IPS-11a (cell line): ENCODE data around the gene RPL12.
A peak's percentile ranks its signal among the peaks of the same experiment; 100 is the strongest.

Source experiments
- H3K4me3 ChIP-seq: one replicate; pipeline ENCODE4 v1.5.1; 2013; ENCODE audit warnings: low read depth, low read length, control low read depth

Gene RPL12

DNA sequence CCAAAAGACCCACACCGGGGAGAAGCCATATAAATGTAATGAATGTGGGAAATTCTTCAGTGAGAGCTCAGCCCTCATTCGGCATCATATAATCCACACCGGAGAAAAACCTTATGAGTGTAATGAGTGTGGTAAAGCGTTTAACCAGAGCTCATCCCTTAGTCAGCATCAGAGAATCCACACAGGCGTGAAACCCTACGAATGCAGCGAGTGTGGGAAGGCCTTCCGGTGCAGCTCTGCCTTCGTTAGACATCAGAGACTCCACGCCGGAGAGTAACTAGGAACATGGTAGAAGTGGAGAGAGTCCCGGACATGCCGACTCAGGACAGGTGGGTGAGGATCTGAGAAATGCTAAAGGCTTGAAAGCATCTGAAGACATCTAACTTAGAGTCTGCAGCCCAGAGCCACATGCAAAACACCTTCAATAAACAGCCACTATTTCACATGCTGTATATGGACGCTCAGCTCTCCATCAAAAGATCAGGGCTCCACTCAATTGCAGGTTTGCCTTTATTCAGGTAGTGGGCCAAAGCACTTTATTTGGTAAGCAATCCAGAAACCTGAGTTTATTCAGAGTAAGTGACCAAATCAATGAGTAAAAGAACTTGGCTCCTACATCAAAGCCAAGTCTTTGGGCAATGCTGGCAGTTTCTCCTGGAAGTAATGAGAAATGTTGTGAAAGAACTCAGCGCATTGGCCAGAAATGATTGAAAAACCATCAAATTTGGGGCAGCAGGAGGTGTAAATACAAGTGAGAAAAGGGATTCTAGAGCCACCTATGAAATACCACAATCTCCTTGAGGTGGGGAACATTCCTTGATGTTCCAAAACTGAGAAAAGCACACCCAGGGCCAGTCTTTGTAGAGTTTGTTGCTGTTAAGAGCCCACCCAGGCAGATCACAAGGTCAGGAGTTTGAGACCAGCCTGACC lies 6.0 kb downstream of the RPL12 start:
- H3K4me3 ChIP-seq, result no peak overlapping the region

DNA sequence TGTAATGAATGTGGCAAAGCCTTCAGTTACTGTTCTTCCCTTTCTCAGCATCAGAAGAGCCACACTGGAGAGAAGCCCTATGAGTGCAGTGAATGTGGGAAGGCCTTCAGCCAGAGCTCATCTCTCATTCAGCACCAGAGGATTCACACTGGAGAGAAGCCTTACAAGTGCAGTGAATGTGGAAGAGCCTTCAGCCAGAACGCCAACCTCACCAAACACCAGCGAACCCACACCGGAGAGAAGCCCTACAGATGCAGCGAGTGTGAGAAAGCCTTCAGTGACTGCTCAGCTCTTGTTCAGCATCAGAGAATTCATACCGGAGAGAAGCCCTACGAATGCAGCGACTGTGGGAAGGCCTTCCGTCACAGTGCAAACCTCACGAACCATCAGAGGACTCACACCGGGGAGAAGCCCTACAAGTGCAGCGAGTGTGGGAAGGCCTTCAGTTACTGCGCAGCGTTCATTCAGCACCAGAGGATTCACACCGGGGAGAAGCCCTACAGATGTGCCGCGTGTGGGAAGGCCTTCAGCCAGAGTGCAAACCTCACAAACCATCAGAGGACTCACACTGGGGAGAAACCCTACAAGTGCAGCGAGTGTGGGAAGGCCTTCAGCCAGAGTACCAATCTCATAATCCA lies 6.8 kb downstream of the RPL12 start:
- no peak overlapping the region for H3K4me3 ChIP-seq

GRCh38 chr9:127438394-127438793 lies 12.8 kb downstream of the RPL12 start:
- no peak overlapping the region for H3K4me3 ChIP-seq

GRCh38 chr9:127437497-127438264 lies 13.5 kb downstream of the RPL12 start:
- H3K4me3 ChIP-seq, result no peak overlapping the region

DNA sequence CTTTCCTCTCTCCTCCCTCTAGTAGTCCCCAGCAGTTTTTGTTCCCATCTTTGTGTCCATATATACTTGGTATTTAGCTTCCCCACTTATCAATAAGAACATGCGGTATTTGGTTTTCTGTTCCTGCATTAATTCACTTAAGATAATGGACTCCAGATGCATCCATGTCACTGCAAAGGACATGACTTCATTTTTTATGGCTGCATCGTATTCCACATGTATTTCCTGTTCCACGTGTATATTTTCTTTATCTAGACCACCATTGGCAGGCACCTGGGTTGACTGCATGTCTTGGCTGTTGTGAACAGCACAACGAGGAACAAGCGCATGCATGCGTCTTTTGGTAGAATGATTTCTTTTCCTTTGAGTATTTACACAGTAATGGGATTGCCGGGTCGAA lies 20.8 kb downstream of the RPL12 start:
- H3K4me3 ChIP-seq, result no peak overlapping the region

- H3K4me3 ChIP-seq, result no peak overlapping the region
Observed at GRCh38 chr9:127428348-127428747, 22.9 kb downstream of the RPL12 start.

DNA sequence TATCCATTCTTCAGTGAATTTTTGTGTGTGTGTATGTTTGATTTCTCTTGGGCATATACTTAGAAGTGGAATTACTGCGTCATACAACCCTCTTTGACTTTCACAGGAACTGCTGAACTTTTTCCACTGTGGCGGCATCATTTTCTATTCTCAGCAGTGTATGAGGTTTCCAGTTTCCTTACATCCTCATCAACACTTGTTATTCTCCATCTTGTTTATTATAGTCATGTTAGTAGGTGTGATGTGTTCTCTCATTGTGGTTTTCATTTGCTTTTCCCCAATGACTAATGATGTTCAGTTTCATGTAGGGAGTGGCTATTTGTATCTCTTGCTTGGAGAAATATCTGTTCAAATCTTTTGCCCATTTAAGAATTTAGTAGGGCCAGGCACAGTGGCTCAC lies 24.4 kb downstream of the RPL12 start:
- H3K4me3 ChIP-seq, result no peak overlapping the region

GRCh38 chr9:127424676-127424999 lies 26.6 kb downstream of the RPL12 start:
- H3K4me3 ChIP-seq, result peak overlapping the region; percentile 61

DNA sequence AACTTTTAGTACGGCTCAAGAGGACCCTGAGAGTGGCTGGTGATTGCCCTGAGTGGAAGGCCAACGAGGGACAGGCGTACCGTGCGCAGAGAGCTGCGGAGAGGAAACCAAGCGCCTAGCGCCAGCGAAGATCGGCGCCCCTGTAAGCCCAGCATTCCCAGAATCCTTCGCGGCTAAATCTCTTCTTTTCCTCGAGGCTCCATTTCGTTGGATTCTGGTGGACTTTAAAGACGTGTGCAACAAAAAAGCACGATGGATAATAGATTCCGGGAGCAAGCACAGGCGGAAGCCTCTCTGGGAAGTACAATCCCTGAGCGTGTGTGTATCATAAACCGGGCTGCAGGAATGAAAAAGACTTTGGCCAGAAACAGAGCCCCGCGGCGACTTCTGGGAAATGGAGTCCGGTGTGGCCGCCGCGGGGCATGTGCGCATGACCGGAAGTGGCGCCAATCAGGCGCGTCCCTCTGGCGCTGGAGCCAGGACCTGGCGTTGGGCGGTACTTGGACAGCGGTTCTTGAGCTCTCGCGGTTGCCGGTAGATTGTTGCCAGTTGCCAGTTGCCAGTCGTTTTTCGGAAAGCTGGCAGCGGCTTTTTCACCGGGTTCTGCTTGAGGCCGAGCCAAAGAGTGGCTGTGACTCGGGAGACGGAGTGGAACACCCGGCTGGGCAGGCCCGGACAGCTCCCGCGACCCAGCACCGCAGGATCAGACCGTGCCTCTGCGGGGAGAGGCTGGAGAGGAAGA lies 27.1 kb downstream of the RPL12 start, which contains the start of gene ZNF79:
Gene ZNF79 (plus strand): TSS at position 449 of the 742 bp plus-strand sequence. CDS start 406 bp downstream, outside the sequence.
- H3K4me3 ChIP-seq, result peak within 1 kb of the TSS; percentile 61

- H3K4me3 ChIP-seq, result peak overlapping the region; percentile 61
Observed at GRCh38 chr9:127423476-127423933, 27.7 kb downstream of the RPL12 start.

DNA sequence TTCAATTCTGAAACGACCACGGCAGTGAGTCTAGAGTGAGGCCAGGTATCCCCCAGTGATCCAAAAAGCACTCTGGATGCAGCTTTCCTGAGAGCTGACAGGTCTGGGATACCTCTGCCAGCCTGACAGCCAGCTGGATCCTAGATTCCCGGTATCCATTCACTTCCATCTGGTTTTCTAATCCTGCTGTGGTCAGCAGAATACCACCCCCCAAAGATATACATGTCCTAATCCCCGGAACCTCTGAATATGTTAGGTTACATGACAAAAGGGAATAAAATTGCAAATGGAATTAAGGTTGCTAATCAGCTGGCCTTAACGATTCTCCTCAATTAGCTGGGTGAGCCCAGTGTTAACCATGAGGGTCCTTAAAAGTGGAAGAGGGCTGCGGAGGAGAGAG lies 28.4 kb downstream of the RPL12 start:
- peak overlapping the region; percentile 61 for H3K4me3 ChIP-seq

- no peak overlapping the region for H3K4me3 ChIP-seq
Observed at GRCh38 chr9:127422133-127422782, 28.9 kb downstream of the RPL12 start.

DNA sequence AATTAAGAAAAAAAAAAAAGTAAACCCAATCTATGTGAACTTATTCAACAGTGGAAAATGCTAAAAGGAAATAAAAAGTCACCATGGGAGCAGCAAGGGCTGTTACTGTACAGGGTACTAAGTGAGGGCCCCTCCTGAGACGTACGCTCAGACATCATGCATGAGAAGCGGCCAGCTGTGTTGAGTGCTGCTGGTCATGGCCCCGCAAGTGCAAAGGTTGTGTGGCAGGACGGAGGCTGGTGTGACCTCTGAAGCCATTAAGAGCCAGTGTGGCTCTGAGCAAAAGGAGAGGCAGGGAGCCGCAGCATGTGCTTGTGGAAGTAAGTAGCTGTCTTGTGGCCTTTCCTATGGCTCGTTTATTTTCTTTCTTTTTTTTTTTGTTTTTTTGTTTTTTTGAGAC lies 30.1 kb downstream of the RPL12 start:
- H3K4me3 ChIP-seq, result no peak overlapping the region

DNA sequence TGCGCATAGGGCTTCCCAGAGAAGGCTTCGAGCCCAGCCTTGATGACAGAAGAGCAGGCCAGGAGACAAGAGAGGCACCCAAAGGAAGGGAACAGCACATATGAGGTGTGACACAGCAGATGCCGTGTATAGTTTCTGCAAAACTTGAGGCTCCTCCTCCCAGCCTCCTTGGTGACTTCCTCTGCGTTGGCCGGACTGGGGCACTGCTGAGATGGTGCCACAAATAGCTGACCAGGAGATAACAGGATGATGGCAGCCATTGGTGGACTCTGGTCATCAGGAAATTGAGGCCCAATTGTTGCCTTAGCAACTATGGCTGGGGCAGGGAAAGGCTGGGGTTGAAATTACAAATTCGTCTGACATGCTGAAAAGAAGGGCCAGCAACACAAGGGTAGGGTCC lies 31.9 kb downstream of the RPL12 start:
- H3K4me3 ChIP-seq, result no peak overlapping the region

GRCh38 chr9:127418037-127418471 lies 33.2 kb downstream of the RPL12 start:
- no peak overlapping the region for H3K4me3 ChIP-seq

GRCh38 chr9:127417131-127418036 lies 33.8 kb downstream of the RPL12 start:
- no peak overlapping the region for H3K4me3 ChIP-seq

- no peak overlapping the region for H3K4me3 ChIP-seq
Observed at GRCh38 chr9:127415657-127416056, 35.5 kb downstream of the RPL12 start.

DNA sequence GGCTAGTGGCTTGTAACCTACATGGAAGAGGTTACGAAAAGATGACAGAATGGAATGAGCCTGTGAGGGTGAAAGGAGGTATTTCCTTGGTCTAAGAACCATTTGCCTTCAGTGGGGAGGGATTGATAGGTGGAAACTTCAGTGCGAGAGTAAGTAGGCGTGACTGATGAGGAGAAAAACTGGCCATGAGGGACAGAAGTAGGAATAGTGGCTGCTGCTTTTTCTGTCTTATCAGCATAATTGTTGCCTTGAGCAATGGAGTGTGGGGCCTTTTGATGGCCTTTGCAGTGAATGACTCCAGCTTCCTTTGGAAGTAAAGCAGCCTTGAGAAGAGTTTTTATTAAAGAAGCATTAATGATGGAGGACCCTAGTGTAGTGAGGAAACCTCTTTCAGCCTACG lies 36.1 kb downstream of the RPL12 start:
- H3K4me3 ChIP-seq, result no peak overlapping the region

DNA sequence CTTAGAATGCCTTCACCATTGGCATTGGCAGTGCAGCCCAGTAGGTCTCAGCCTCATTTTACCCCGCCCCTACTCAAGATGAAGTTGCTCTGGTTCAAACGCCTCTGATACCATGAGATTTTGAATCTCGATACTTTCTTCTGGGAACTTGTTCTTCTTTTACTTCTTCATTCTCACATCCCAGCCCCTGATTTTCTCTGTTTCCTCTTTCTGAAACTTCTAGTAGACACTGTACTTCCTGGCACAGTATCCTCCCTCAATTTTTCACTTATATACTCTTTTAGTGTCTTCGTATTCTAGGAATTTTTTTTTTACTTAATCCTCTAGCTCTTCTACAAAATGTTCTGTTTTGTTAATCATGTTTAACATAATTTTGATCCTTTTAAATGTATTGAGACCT lies 40.1 kb downstream of the RPL12 start:
- no peak overlapping the region for H3K4me3 ChIP-seq
